Activated CD8-positive, alpha-beta memory T cell treated with anti-CD3 and anti-CD28 coated beads, Interleukin-2, amount 10 ng/mL, durations not matched to agents 7 days and 5 days (primary cell): ENCODE measurements around the gene CD244. TPM values are rescaled to one million over a fixed set of nuclear protein-coding genes. Genes with fewer than 3 reads are reported as not detected.
"Not testable (repeated sequence)": the region's sequence is repeated elsewhere in the genome, so short reads cannot be mapped to it uniquely, and the experiment has no call there.

Source experiments
- ATAC-seq: fragments of 150-1000 bp; cut with Tn5 transposase; one replicate; pipeline ENCODE4 v1.10.0; 2021; ENCODE audit warnings: moderate library complexity
- CTCF ChIA-PET: fragments of 350-600 bp; sonication (Branson Sonifier 250); formaldehyde crosslinking; loops from one replicate; lab custom pipeline; 2021; ENCODE audit warnings: antibody characterized with exemption; lab: Charles Lee
- DNase-seq: peaks from one replicate; pipeline ENCODE4 v3.0.0-alpha.2; 2020
- H3K27ac Mint-ChIP-seq: one replicate; pipeline ENCODE4 v1.8.0; 2021; ENCODE audit warnings: mild to moderate bottlenecking, mixed read lengths
- H3K27me3 Mint-ChIP-seq: one replicate; pipeline ENCODE4 v1.8.0; 2021; ENCODE audit warnings: mixed read lengths
- H3K36me3 Mint-ChIP-seq: one replicate; pipeline ENCODE4 v1.8.0; 2021; ENCODE audit warnings: mild to moderate bottlenecking, mixed read lengths
- H3K4me1 Mint-ChIP-seq: one replicate; pipeline ENCODE4 v1.8.0; 2021; ENCODE audit warnings: mixed read lengths
- H3K4me3 Mint-ChIP-seq: one replicate; pipeline ENCODE4 v1.8.0; 2021; ENCODE audit warnings: mild to moderate bottlenecking, moderate library complexity, mixed read lengths
- H3K9me3 Mint-ChIP-seq: one replicate; pipeline ENCODE4 v1.8.0; 2022; ENCODE audit warnings: low read depth, mixed read lengths
- total RNA-seq, 2 experiments: library from RNA; stranded (reverse); gene quantifications; one replicate each; pipeline ENCODE4 v1.2.3, GENCODE V29; 2021

Gene CD244
- total RNA-seq, 2 experiments from 2014 or later = 25.6 to 34.5 TPM

DNA sequence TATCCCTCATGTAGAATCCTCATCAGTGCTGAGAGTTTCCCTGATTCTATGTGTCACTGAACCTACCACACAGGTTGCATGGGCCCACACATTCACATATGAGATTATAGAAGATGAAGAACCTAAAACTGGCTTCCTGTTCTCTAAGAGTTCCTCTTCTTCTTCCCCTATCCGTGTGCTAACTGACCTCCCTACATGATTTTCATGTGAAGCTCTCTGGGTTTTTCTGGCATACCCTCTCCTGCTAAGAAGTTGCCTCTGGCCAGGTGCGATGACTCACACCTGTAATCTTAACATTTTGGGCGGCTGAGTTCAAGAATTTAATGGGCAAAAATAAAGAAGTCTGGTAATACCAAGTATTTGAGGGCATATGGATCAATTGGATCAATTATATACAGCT lies 5.5 kb upstream of the CD244 start:
- Mint-ChIP-seq H3K36me3 (no peaks in the 10 kb centered on the region), H3K27me3 (no peaks in the 10 kb centered on the region), H3K27ac (no peak overlapping the region), H3K9me3 (no peaks in the 10 kb centered on the region), H3K4me1 (peaks cover 13% of the 10 kb centered on the region), H3K4me3 (no peak overlapping the region)
- CTCF ChIA-PET = interaction anchor here (3.3 kb wide), 1 partner anchor 34 kb away, joined by 11 read pairs; no protein-coding TSS in a partner anchor
- DNase-seq = no peak
- no peak for ATAC-seq

DNA sequence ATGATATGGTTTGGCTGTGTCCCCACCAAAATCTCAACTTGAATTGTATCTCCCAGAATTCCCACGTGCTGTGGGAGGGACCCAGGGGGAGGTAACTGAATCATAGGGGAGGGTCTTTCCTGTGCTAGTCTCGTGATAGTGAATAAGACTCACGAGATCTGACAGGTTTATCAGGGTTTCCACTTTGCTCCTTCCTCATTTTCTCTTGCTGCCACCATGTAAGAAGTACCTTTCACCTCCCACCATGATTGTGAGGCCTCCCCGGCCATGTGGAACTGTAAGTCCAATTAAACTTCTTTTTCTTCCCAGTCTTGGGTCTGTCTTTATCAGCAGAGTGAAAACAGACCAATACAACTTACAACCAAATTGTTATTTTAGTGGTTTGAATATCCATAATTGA lies 5.0 kb upstream of the CD244 start:
- Mint-ChIP-seq H3K27ac (peak overlapping the region; percentile 10), H3K4me1 (peaks cover 18% of the 10 kb centered on the region)
- not testable (repeated sequence) for H3K4me3 Mint-ChIP-seq, ATAC-seq, DNase-seq, H3K9me3 Mint-ChIP-seq, H3K27me3 Mint-ChIP-seq, H3K36me3 Mint-ChIP-seq
- CTCF ChIA-PET = interaction anchor here (3.3 kb wide), 1 partner anchor 33 kb away, joined by 11 read pairs; no protein-coding TSS in a partner anchor

GRCh38 chr1:160866695-160867260 lies 4.1 kb upstream of the CD244 start:
- Mint-ChIP-seq H3K27ac (no peak overlapping the region), H3K27me3 (no peaks in the 10 kb centered on the region), H3K36me3 (no peaks in the 10 kb centered on the region), H3K9me3 (no peaks in the 10 kb centered on the region), H3K4me1 (peaks cover 26% of the 10 kb centered on the region), H3K4me3 (no peak overlapping the region)
- CTCF ChIA-PET = interaction anchor here (0.9 to 7.0 kb wide), 3 partner anchors 31 to 86 kb away, joined by 3 to 56 read pairs (median 11); partner anchors contain the start of gene ITLN2
- DNase-seq (no peak), ATAC-seq (no peak)

- H3K9me3 Mint-ChIP-seq = no peaks in the 10 kb centered on the region
- H3K36me3 Mint-ChIP-seq = no peaks in the 10 kb centered on the region
- no peak for DNase-seq
- no peak for ATAC-seq
- CTCF ChIA-PET = interaction anchor here (0.9 to 7.0 kb wide), 7 partner anchors 8 to 87 kb away, joined by 3 to 56 read pairs (median 11); partner anchors contain the start of genes ITLN1 and ITLN2
- H3K27me3 Mint-ChIP-seq = no peaks in the 10 kb centered on the region
- H3K4me3 Mint-ChIP-seq = no peak overlapping the region
- peaks cover 30% of the 10 kb centered on the region for H3K4me1 Mint-ChIP-seq
- H3K27ac Mint-ChIP-seq = no peak overlapping the region
Measured at GRCh38 chr1:160866001-160866694, 3.5 kb upstream of the CD244 start.

DNA sequence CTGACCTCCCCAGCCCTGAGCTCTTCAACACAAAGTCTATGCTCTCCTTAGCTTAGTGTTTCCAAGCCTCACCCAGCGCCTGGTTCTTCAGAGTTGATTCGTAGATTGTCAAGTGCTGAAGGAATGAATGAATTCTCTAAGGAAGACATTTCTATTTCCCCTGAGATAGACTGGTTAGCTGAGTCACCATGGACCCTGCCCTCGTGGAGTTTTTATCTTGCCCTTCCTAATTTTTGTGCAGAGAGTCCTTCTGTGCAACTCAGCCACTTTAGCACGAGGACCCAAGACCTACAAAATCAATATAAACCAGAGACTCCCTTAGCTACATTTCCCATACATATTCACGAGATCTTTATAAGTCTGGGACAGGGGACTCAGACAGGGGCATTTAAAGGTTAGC lies 2.6 kb upstream of the CD244 start:
- Mint-ChIP-seq H3K4me1 (peaks cover 37% of the 10 kb centered on the region), H3K9me3 (no peaks in the 10 kb centered on the region), H3K27ac (no peak overlapping the region), H3K4me3 (no peak overlapping the region), H3K36me3 (no peaks in the 10 kb centered on the region), H3K27me3 (no peaks in the 10 kb centered on the region)
- DNase-seq (no peak), ATAC-seq (no peak)
- CTCF ChIA-PET = interaction anchor here (0.6 to 7.0 kb wide), 8 partner anchors 9 to 818 kb away, joined by 3 to 56 read pairs (median 8); partner anchors contain the start of genes ITLN1 and ITLN2

GRCh38 chr1:160864173-160864572 lies 1.5 kb upstream of the CD244 start:
- CTCF ChIA-PET = interaction anchor here (1.4 to 7.0 kb wide), 7 partner anchors 9 to 139 kb away, joined by 3 to 85 read pairs (median 12); partner anchors contain the start of gene ITLN2
- Mint-ChIP-seq H3K27ac (no peak overlapping the region), H3K4me3 (no peak overlapping the region), H3K9me3 (no peaks in the 10 kb centered on the region), H3K36me3 (peaks cover under 1% of the 10 kb centered on the region), H3K27me3 (no peaks in the 10 kb centered on the region), H3K4me1 (peaks cover 42% of the 10 kb centered on the region)
- ATAC-seq = no peak
- no peak for DNase-seq

- CTCF ChIA-PET = interaction anchor here (1.1 to 7.0 kb wide), 7 partner anchors 8 to 139 kb away, joined by 3 to 85 read pairs (median 12); partner anchors contain the start of gene ITLN2
- H3K27me3 Mint-ChIP-seq = no peaks in the 10 kb centered on the region
- H3K9me3 Mint-ChIP-seq = no peaks in the 10 kb centered on the region
- H3K4me3 Mint-ChIP-seq = no peak overlapping the region
- peaks cover 4% of the 10 kb centered on the region for H3K36me3 Mint-ChIP-seq
- H3K4me1 Mint-ChIP-seq = peaks cover 46% of the 10 kb centered on the region
- no peak for DNase-seq
- no peak for ATAC-seq
- no peak overlapping the region for H3K27ac Mint-ChIP-seq
Measured at GRCh38 chr1:160863774-160864131, 1.1 kb upstream of the CD244 start.

GRCh38 chr1:160863061-160863773 lies 530 bp upstream of the CD244 start:
- ATAC-seq (no peak), DNase-seq (no peak)
- Mint-ChIP-seq H3K9me3 (no peaks in the 10 kb centered on the region), H3K4me1 (peaks cover 50% of the 10 kb centered on the region), H3K36me3 (peaks cover 8% of the 10 kb centered on the region), H3K4me3 (peak overlapping the region; percentile 89), H3K27ac (peak overlapping the region; percentile 90), H3K27me3 (no peaks in the 10 kb centered on the region)
- CTCF ChIA-PET = interaction anchor here (0.9 to 7.0 kb wide), 16 partner anchors 10 to 198 kb away, joined by 3 to 85 read pairs (median 5); partner anchors contain the start of genes ITLN1 and ITLN2

- H3K36me3 Mint-ChIP-seq = peaks cover 11% of the 10 kb centered on the region
- H3K27ac Mint-ChIP-seq = peak overlapping the region; percentile 85
- no peaks in the 10 kb centered on the region for H3K27me3 Mint-ChIP-seq
- ATAC-seq (no peak), DNase-seq (no peak)
- peaks cover 53% of the 10 kb centered on the region for H3K4me1 Mint-ChIP-seq
- peak overlapping the region; percentile 89 for H3K4me3 Mint-ChIP-seq
- no peaks in the 10 kb centered on the region for H3K9me3 Mint-ChIP-seq
- CTCF ChIA-PET = interaction anchor here (0.6 to 7.0 kb wide), 5 partner anchors 16 to 92 kb away, joined by 3 to 85 read pairs (median 10); partner anchors contain the start of gene ITLN2
Measured at GRCh38 chr1:160860840-160861505, 1.7 kb downstream of the CD244 start.

DNA sequence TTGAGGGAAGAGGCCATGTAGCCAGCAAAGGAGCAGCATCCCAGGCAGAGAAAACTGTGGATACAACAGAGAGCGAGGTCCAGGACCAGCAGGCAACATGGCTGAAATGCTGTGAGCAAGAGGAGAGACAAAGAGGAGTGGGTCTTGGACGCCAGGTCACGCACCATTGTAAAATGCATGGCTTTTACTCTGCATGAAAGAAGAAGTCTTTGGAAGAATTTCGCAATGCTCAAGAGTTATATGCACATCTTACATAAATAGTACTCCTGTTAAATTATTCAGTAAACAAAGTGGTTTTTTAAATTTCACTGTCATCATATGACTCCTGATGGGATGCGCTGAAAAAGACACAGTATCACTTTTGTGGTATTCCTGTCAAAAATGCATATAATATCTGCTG lies 3.5 kb downstream of the CD244 start:
- CTCF ChIA-PET = interaction anchor here (1.1 to 6.2 kb wide), 4 partner anchors 21 to 95 kb away, joined by 4 to 38 read pairs (median 4); partner anchors contain the start of gene ITLN2
- Mint-ChIP-seq H3K27me3 (no peaks in the 10 kb centered on the region), H3K4me1 (peaks cover 52% of the 10 kb centered on the region), H3K27ac (peak overlapping the region; percentile 47), H3K4me3 (peak overlapping the region; percentile 14), H3K36me3 (peaks cover 12% of the 10 kb centered on the region), H3K9me3 (no peaks in the 10 kb centered on the region)
- ATAC-seq (no peak), DNase-seq (no peak)

DNA sequence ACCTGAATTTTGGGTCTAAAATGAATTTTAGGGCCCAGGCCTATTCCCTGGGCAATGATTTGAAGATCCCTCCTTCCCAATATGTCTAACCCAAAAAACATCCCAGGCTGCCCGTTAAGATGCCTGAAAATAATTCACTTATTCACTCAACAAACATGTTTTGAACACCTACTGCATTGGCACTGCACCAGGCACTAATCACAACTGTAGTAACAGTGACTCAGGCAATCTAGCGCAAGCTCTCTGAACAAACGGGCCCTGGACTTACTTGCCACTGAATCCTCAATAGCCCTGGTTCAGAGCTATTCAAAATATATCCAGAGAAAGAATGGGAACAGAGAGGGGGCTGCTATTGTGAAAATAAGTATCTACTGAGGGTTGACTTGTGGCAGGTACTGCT lies 4.2 kb downstream of the CD244 start:
- Mint-ChIP-seq H3K9me3 (no peaks in the 10 kb centered on the region), H3K36me3 (peaks cover 18% of the 10 kb centered on the region), H3K4me1 (peaks cover 50% of the 10 kb centered on the region), H3K27me3 (no peaks in the 10 kb centered on the region), H3K4me3 (peak overlapping the region; percentile 14), H3K27ac (no peak overlapping the region)
- DNase-seq (no peak), ATAC-seq (no peak)
- CTCF ChIA-PET = interaction anchor here (1.1 to 6.2 kb wide), 4 partner anchors 21 to 96 kb away, joined by 4 to 38 read pairs (median 4); partner anchors contain the start of gene ITLN2

GRCh38 chr1:160858097-160858496 lies 4.6 kb downstream of the CD244 start:
- no peak overlapping the region for H3K27ac Mint-ChIP-seq
- peaks cover 50% of the 10 kb centered on the region for H3K4me1 Mint-ChIP-seq
- CTCF ChIA-PET = interaction anchor here (0.6 to 6.2 kb wide), 5 partner anchors 20 to 135 kb away, joined by 3 to 38 read pairs (median 4); partner anchors contain the start of gene ITLN2
- no peaks in the 10 kb centered on the region for H3K27me3 Mint-ChIP-seq
- H3K36me3 Mint-ChIP-seq = peaks cover 22% of the 10 kb centered on the region
- ATAC-seq (no peak), DNase-seq (peak; percentile 37)
- no peak overlapping the region for H3K4me3 Mint-ChIP-seq
- H3K9me3 Mint-ChIP-seq = peaks cover 4% of the 10 kb centered on the region
